CD4-positive, alpha-beta T cell treated with Interleukin-12 subunit alpha and Interleukin-12 subunit beta, for 1 hour (primary cell): ENCODE measurements around the gene SEMA3C.

Experiments used
- DNase-seq: peaks from one replicate; pipeline ENCODE4 v3.0.0-alpha.2; 2020

The SEMA3C gene

GRCh38 chr7:80773787-80774508, 144.9 kb downstream of the SEMA3C start:
- DNase-seq: no peak

- no peak for DNase-seq
Measured at GRCh38 chr7:80772347-80772993, 146.4 kb downstream of the SEMA3C start.

- no peak for DNase-seq
Measured at GRCh38 chr7:80771523-80771922, 147.3 kb downstream of the SEMA3C start.

GRCh38 chr7:80770675-80771081, 148.2 kb downstream of the SEMA3C start:
- DNase-seq: no peak

- DNase-seq: no peak
Measured at GRCh38 chr7:80770061-80770460, 148.8 kb downstream of the SEMA3C start.

- no peak for DNase-seq
Measured at GRCh38 chr7:80768756-80769155, 150.1 kb downstream of the SEMA3C start.

- DNase-seq: no peak
Measured at GRCh38 chr7:80767654-80768053, 151.2 kb downstream of the SEMA3C start.

GRCh38 chr7:80766724-80767123, 152.1 kb downstream of the SEMA3C start:
- no peak for DNase-seq

GRCh38 chr7:80764132-80764531, 154.7 kb downstream of the SEMA3C start:
- no peak for DNase-seq

GRCh38 chr7:80763704-80764103, 155.1 kb downstream of the SEMA3C start:
- no peak for DNase-seq

GRCh38 chr7:80763289-80763688, 155.6 kb downstream of the SEMA3C start:
- DNase-seq: no peak

GRCh38 chr7:80760292-80760691, 158.6 kb downstream of the SEMA3C start:
- DNase-seq: no peak

GRCh38 chr7:80752954-80753690, 165.7 kb downstream of the SEMA3C start:
- DNase-seq: no peak

- DNase-seq: no peak
Measured at GRCh38 chr7:80749270-80749669, 169.6 kb downstream of the SEMA3C start.

GRCh38 chr7:80748363-80749042, 170.3 kb downstream of the SEMA3C start:
- DNase-seq: no peak

GRCh38 chr7:80740778-80741545, 177.9 kb downstream of the SEMA3C start:
- no peak for DNase-seq

GRCh38 chr7:80736371-80737125, 182.3 kb downstream of the SEMA3C start:
- DNase-seq: no peak

- no peak for DNase-seq
Measured at GRCh38 chr7:80735330-80735729, 183.5 kb downstream of the SEMA3C start.

GRCh38 chr7:80734011-80734410, 184.8 kb downstream of the SEMA3C start:
- no peak for DNase-seq

- no peak for DNase-seq
Measured at GRCh38 chr7:80733333-80733915, 185.4 kb downstream of the SEMA3C start.

GRCh38 chr7:80732630-80733029, 186.2 kb downstream of the SEMA3C start:
- DNase-seq: no peak
